ENCODE results near the gene SH3RF3. TPM values are rescaled to one million over a fixed set of nuclear protein-coding genes. Genes with fewer than 3 reads are reported as not detected.

SH3RF3 gene
- total and polyA plus RNA-seq, 9 of the 15 experiments (the other 6 are each of a cell fraction or from before 2014, with no cell fraction given): 0.02 TPM; not detected in 8

GRCh38 chr2:109460553-109461324 lies 331.7 kb downstream of the SH3RF3 start:
- H3K27ac ChIP-seq (ENCODE audit: extremely low read depth, low read depth, low read length): no peak overlapping the region
- H4K20me1 ChIP-seq (replicated peaks; ENCODE audit: control insufficient read depth, insufficient read depth, low read length): no peaks in the 10 kb centered on the region
- no peak overlapping the region for H2AFZ ChIP-seq (ENCODE audit: low read depth, low read length)
- no peak for FAIRE-seq
- POLR2A ChIA-PET: interaction anchor here (0.6 kb wide), 1 partner anchor 68 kb away, joined by 3 read pairs; no protein-coding TSS in a partner anchor
- no peaks in the 10 kb centered on the region for H3K79me2 ChIP-seq (ENCODE audit: control insufficient read depth, insufficient read depth, low read length)
- peaks cover 6 to 17% of the 10 kb centered on the region in 2 experiments; a peak in 3 of 5 replicates for H3K27me3 ChIP-seq (ENCODE audit: control insufficient read depth in 2 of 2, insufficient read depth in 2 of 2, low read length in 2 of 2)
- WGBS (ENCODE audit: insufficient coverage, low coverage, missing lambda C conversion rate): 0% methylated on average over 4 of the region's 4 CpGs
- CTCF ChIA-PET (ENCODE audit: low intra/inter-chr PET ratio): no interaction called here
- no peak for TF ChIP-seq HBP1 (CRISPR knock-in tag; IDR thresholded peaks at IDR 0.05)
- TF ChIP-seq ATF7 (IDR thresholded peaks at IDR 0.05): no peak
- TF ChIP-seq GTF2A2 (tag; IDR thresholded peaks at IDR 0.05): no peak
- no peak for TF ChIP-seq ZSCAN29 (IDR thresholded peaks at IDR 0.05)
- no peak for TF ChIP-seq ZNF217 (CRISPR knock-in tag; IDR thresholded peaks at IDR 0.05)
- TF ChIP-seq RBM14 (IDR thresholded peaks at IDR 0.05; ENCODE audit: borderline replicate concordance, insufficient read depth, low read depth, low read length): no peak
- TF ChIP-seq DIDO1 (tag; IDR thresholded peaks at IDR 0.05; ENCODE audit: low read depth): no peak
- no peak for TF ChIP-seq CCNT2 (IDR thresholded peaks at IDR 0.05; ENCODE audit: borderline replicate concordance, extremely low read depth, insufficient read length, low read depth, low read length)
- TF ChIP-seq ID3 (CRISPR knock-in tag; IDR thresholded peaks at IDR 0.05): no peak
- no peak for TF ChIP-seq ID3 (tag; IDR thresholded peaks at IDR 0.05)
- TF ChIP-seq MEIS2 (IDR thresholded peaks at IDR 0.05; ENCODE audit: partially characterized antibody): no peak
- TF ChIP-seq ZNF41 (CRISPR knock-in tag; conservative IDR thresholded peaks at IDR 0.05): no peak
- TF ChIP-seq PHB (CRISPR knock-in tag; IDR thresholded peaks at IDR 0.05): no peak
- no peak for TF ChIP-seq KDM1A (IDR thresholded peaks at IDR 0.05)
- no peak for TF ChIP-seq RAD21 (CRISPR knock-in tag; conservative IDR thresholded peaks at IDR 0.05 in 1 of 2, IDR thresholded peaks at IDR 0.05 in 1 of 2)
- no peak for TF ChIP-seq CREM (IDR thresholded peaks at IDR 0.05; ENCODE audit: low read depth)
- no peak for TF ChIP-seq AFF4 (CRISPR knock-in tag; IDR thresholded peaks at IDR 0.05)
- no peak for TF ChIP-seq ZFPM2 (CRISPR knock-in tag; IDR thresholded peaks at IDR 0.05)
- no peaks in the 10 kb centered on the region for H3K4me1 ChIP-seq (replicated peaks in 1 of 2; ENCODE audit: control insufficient read depth in 2 of 2, insufficient read depth in 2 of 2, low read length in 2 of 2)
- in situ Hi-C loops (cut with MboI) (no loop called here), intact Hi-C loops (cut with micrococcal nuclease) (no loop called here)
- no peak overlapping the region for H3K9ac ChIP-seq (ENCODE audit: insufficient read depth in 1 of 2, low read depth in 2 of 2, low read length in 2 of 2)
- H3K9me1 ChIP-seq (ENCODE audit: control insufficient read depth, insufficient read depth, low read length): no peaks in the 10 kb centered on the region
- no peaks in the 10 kb centered on the region for H3K9me3 ChIP-seq (replicated peaks; ENCODE audit: control insufficient read depth, insufficient read depth, low read depth, low read length)
- H3K4me2 ChIP-seq (ENCODE audit: insufficient read depth, low read length): no peak overlapping the region
- no peak overlapping the region for H3K4me3 ChIP-seq
- ATAC-seq: no peak
- H3K36me3 ChIP-seq (ENCODE audit: control insufficient read depth, insufficient read depth, low read length): no peaks in the 10 kb centered on the region
- BruUV-seq (replicated peaks): no TSS peak
- no peak for DNase-seq (ENCODE audit: extremely low read depth in 1 of 4, low spot score in 3 of 4)
